Right lobe of liver (tissue), 4 donors: ENCODE data around the gene FSTL5.

ENCODE experiments used
- POLR2A ChIP-seq: fragments of 450-650 bp; IDR thresholded peaks from one replicate; pipeline ENCODE4 v1.6.1; 2017; ENCODE audit warnings: antibody characterized with exemption, mild to moderate bottlenecking
- TF ChIP-seq, protein P1 (sequence below), 4 donors: fragments of 200-600 bp in 3 of 4; fragments of 450-650 bp in 1 of 4; IDR thresholded peaks; one replicate each; pipeline versions ENCODE4 v1.5.1 to v1.8.0; 2016 to 2022; ENCODE audit warnings: antibody characterized with exemption in 4 of 4, mild to moderate bottlenecking in 2 of 4
- donor health status: DM: no; HTN: no; CAD: no.
- donor health status: DM: no; HTN: no; CAD: no.
- donor health status: DM: no; HTN: yes; CAD: no.

DNA sequence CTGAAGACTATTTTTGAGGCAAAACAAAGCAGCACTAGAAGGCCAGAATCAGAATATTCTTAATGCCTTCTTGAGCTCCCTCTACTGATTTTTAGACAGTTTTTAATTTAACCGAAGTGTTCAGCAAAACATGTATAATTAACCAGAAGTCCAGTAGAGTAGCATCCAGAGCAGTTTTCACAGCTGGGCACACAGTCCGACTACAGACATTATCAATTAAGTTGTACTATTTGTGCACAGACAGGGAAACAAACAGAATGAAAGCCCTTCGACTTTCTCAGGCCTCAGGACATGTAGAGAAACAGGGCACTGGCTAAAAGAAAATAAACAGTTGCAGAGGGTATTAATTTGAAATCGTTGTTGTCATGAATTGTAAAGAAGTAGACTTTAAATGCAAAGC is 11.9 kb downstream of the FSTL5 start:
- no peak for TF ChIP-seq POLR2A
- TF ChIP-seq, protein P1, sequence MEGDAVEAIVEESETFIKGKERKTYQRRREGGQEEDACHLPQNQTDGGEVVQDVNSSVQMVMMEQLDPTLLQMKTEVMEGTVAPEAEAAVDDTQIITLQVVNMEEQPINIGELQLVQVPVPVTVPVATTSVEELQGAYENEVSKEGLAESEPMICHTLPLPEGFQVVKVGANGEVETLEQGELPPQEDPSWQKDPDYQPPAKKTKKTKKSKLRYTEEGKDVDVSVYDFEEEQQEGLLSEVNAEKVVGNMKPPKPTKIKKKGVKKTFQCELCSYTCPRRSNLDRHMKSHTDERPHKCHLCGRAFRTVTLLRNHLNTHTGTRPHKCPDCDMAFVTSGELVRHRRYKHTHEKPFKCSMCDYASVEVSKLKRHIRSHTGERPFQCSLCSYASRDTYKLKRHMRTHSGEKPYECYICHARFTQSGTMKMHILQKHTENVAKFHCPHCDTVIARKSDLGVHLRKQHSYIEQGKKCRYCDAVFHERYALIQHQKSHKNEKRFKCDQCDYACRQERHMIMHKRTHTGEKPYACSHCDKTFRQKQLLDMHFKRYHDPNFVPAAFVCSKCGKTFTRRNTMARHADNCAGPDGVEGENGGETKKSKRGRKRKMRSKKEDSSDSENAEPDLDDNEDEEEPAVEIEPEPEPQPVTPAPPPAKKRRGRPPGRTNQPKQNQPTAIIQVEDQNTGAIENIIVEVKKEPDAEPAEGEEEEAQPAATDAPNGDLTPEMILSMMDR (IDR thresholded peaks at IDR 0.05): no peak
